ENCODE measurements around the gene FAF1. TPM values are rescaled to one million over a fixed set of nuclear protein-coding genes. Genes with fewer than 3 reads are reported as not detected.
"Not testable (repeated sequence)": the region's sequence is repeated elsewhere in the genome, so short reads cannot be mapped to it uniquely, and the experiment has no call there.

The FAF1 gene
- total and polyA plus RNA-seq, 4 donors: 8.6 to 45.0 (median 18.2) TPM

DNA sequence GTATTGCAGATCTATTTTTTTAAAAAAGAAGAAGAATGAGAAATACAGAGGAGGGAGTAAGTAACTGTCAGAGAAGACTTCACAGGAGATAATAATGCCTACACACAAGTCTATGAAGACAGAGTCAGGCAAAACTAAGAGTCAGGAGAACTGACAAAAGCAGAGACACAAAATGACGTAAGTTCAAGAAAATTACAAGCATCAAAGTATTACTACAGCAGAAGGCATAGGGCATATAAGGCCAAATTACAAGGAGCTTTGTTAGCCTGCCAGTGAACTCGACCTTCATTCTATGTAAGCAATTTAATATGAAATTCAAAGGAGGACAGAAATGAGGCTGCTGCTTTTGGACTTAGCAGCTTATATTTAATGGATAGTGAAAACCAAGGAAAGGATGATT lies 23.7 kb downstream of the FAF1 start:
- WGBS: 90% methylated on average over 2 of the region's 2 CpGs
- TF ChIP-seq YY1 (IDR thresholded peaks at IDR 0.05): no peak
- TF ChIP-seq RXRA (IDR thresholded peaks at IDR 0.05): no peak
- TF ChIP-seq, protein P1, sequence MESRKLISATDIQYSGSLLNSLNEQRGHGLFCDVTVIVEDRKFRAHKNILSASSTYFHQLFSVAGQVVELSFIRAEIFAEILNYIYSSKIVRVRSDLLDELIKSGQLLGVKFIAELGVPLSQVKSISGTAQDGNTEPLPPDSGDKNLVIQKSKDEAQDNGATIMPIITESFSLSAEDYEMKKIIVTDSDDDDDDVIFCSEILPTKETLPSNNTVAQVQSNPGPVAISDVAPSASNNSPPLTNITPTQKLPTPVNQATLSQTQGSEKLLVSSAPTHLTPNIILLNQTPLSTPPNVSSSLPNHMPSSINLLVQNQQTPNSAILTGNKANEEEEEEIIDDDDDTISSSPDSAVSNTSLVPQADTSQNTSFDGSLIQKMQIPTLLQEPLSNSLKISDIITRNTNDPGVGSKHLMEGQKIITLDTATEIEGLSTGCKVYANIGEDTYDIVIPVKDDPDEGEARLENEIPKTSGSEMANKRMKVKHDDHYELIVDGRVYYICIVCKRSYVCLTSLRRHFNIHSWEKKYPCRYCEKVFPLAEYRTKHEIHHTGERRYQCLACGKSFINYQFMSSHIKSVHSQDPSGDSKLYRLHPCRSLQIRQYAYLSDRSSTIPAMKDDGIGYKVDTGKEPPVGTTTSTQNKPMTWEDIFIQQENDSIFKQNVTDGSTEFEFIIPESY (IDR thresholded peaks at IDR 0.05): no peak
- TF ChIP-seq HNF4G (IDR thresholded peaks at IDR 0.05): no peak
- TF ChIP-seq, protein P2, sequence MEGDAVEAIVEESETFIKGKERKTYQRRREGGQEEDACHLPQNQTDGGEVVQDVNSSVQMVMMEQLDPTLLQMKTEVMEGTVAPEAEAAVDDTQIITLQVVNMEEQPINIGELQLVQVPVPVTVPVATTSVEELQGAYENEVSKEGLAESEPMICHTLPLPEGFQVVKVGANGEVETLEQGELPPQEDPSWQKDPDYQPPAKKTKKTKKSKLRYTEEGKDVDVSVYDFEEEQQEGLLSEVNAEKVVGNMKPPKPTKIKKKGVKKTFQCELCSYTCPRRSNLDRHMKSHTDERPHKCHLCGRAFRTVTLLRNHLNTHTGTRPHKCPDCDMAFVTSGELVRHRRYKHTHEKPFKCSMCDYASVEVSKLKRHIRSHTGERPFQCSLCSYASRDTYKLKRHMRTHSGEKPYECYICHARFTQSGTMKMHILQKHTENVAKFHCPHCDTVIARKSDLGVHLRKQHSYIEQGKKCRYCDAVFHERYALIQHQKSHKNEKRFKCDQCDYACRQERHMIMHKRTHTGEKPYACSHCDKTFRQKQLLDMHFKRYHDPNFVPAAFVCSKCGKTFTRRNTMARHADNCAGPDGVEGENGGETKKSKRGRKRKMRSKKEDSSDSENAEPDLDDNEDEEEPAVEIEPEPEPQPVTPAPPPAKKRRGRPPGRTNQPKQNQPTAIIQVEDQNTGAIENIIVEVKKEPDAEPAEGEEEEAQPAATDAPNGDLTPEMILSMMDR (IDR thresholded peaks at IDR 0.05; ENCODE audit: low read depth, low read length, missing input control): no peak
- TF ChIP-seq FOXA2 (IDR thresholded peaks at IDR 0.05): no peak
- Histone ChIP-seq H3K9ac (ENCODE audit: low read depth in 1 of 2, low read length in 2 of 2) (no peak overlapping the region), H3K4me3 (ENCODE audit: low read depth in 1 of 3, low read length in 3 of 3) (no peak overlapping the region), H3K4me1 (ENCODE audit: control insufficient read depth in 4 of 4, insufficient read depth in 4 of 4, low read length in 3 of 4) (peaks cover 0 to 6% (median 5%) of the 10 kb centered on the region in 4 donors), H3K27ac (ENCODE audit: low read depth in 1 of 2, low read length in 2 of 2) (no peak overlapping the region), H3K27me3 (ENCODE audit: control insufficient read depth in 4 of 4, insufficient read depth in 4 of 4, low read length in 3 of 4) (no peaks in the 10 kb centered on the region), H3K36me3 (ENCODE audit: control insufficient read depth in 4 of 4, insufficient read depth in 3 of 4, low read depth in 1 of 4, low read length in 3 of 4) (no peaks in the 10 kb centered on the region), H3K9me3 (ENCODE audit: control insufficient read depth in 4 of 4, low read length in 3 of 4) (no peaks in the 10 kb centered on the region)
- no peak for DNase-seq (ENCODE audit: low spot score)

DNA sequence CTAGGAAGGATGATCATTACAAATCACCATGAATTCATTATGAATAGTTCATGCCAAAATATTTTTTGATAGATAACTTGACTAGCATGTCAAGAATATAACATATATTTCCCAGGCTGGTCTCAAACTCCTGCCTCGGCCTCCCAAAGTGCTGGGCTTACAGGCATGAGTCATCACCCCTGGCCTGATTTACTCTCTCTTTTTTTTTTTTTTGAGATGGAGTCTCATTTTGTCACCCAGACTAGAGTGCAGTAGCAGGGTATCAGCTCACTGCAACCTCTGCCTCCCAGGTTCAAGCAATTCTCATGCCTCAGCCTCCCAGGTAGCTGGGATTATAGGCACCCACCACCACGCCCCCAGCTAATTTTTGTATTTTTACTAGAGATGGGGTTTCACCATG lies 24.8 kb downstream of the FAF1 start:
- not testable (repeated sequence) for H3K27me3 ChIP-seq (ENCODE audit: control insufficient read depth in 4 of 4, insufficient read depth in 4 of 4, low read length in 3 of 4)
- 97% methylated on average over 2 of the region's 2 CpGs for WGBS

DNA sequence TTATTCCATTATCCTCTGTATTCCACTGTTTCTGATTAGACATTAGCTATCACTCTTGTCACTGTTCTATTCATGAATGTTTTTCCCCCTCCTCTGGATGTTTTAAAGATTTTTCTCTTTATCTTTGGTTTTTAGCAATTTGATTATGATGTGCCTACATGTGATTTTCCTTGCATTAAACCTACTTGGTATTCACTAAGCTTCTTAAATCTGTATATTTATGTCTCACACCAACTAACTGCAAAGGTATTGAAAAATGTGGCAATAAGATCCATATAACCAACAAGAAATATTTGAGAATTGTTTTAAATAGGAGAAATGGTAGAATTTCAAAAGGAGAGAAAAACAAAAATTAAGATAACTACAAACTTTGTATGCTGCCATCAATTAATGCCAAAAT lies 25.2 kb downstream of the FAF1 start:
- Histone ChIP-seq H3K4me1 (ENCODE audit: control insufficient read depth in 4 of 4, insufficient read depth in 4 of 4, low read length in 3 of 4) (peaks cover 0 to 6% (median 5%) of the 10 kb centered on the region in 4 donors), H3K36me3 (ENCODE audit: control insufficient read depth in 4 of 4, insufficient read depth in 3 of 4, low read depth in 1 of 4, low read length in 3 of 4) (no peaks in the 10 kb centered on the region), H3K9me3 (ENCODE audit: control insufficient read depth in 4 of 4, low read length in 3 of 4) (no peaks in the 10 kb centered on the region), H3K27me3 (ENCODE audit: control insufficient read depth in 4 of 4, insufficient read depth in 4 of 4, low read length in 3 of 4) (no peaks in the 10 kb centered on the region), H3K9ac (ENCODE audit: low read depth in 1 of 2, low read length in 2 of 2) (no peak overlapping the region), H3K4me3 (ENCODE audit: low read depth in 1 of 3, low read length in 3 of 3) (no peak overlapping the region), H3K27ac (ENCODE audit: low read depth in 1 of 2, low read length in 2 of 2) (no peak overlapping the region)
- no peak for DNase-seq (ENCODE audit: low spot score)
- TF ChIP-seq, protein P2 (IDR thresholded peaks at IDR 0.05; ENCODE audit: low read depth, low read length, missing input control): no peak
- TF ChIP-seq FOXA2 (IDR thresholded peaks at IDR 0.05) (no peak), EGR1 (IDR thresholded peaks at IDR 0.05; ENCODE audit: low read depth in 2 of 2) (no peak), HNF4G (IDR thresholded peaks at IDR 0.05) (no peak), HNF4A (conservative IDR thresholded peaks at IDR 0.05) (no peak), JUND (IDR thresholded peaks at IDR 0.05) (no peak), SP1 (IDR thresholded peaks at IDR 0.05) (no peak), RXRA (IDR thresholded peaks at IDR 0.05) (no peak), YY1 (IDR thresholded peaks at IDR 0.05) (no peak), GABPA (IDR thresholded peaks at IDR 0.05 in 1 of 2, conservative IDR thresholded peaks at IDR 0.05 in 1 of 2) (no peak), TAF1 (conservative IDR thresholded peaks at IDR 0.05) (no peak)
- TF ChIP-seq, protein P3, sequence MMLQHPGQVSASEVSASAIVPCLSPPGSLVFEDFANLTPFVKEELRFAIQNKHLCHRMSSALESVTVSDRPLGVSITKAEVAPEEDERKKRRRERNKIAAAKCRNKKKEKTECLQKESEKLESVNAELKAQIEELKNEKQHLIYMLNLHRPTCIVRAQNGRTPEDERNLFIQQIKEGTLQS (IDR thresholded peaks at IDR 0.05): no peak
- TF ChIP-seq, protein P1 (IDR thresholded peaks at IDR 0.05): no peak
- TF ChIP-seq, protein P4, sequence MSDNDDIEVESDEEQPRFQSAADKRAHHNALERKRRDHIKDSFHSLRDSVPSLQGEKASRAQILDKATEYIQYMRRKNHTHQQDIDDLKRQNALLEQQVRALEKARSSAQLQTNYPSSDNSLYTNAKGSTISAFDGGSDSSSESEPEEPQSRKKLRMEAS (IDR thresholded peaks at IDR 0.05): no peak
- TF ChIP-seq, protein P5, sequence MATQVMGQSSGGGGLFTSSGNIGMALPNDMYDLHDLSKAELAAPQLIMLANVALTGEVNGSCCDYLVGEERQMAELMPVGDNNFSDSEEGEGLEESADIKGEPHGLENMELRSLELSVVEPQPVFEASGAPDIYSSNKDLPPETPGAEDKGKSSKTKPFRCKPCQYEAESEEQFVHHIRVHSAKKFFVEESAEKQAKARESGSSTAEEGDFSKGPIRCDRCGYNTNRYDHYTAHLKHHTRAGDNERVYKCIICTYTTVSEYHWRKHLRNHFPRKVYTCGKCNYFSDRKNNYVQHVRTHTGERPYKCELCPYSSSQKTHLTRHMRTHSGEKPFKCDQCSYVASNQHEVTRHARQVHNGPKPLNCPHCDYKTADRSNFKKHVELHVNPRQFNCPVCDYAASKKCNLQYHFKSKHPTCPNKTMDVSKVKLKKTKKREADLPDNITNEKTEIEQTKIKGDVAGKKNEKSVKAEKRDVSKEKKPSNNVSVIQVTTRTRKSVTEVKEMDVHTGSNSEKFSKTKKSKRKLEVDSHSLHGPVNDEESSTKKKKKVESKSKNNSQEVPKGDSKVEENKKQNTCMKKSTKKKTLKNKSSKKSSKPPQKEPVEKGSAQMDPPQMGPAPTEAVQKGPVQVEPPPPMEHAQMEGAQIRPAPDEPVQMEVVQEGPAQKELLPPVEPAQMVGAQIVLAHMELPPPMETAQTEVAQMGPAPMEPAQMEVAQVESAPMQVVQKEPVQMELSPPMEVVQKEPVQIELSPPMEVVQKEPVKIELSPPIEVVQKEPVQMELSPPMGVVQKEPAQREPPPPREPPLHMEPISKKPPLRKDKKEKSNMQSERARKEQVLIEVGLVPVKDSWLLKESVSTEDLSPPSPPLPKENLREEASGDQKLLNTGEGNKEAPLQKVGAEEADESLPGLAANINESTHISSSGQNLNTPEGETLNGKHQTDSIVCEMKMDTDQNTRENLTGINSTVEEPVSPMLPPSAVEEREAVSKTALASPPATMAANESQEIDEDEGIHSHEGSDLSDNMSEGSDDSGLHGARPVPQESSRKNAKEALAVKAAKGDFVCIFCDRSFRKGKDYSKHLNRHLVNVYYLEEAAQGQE (IDR thresholded peaks at IDR 0.05): no peak

More for the DNA sequence above, 24.8 kb downstream of the FAF1 start:
- H3K9me3 ChIP-seq (ENCODE audit: control insufficient read depth in 4 of 4, low read length in 3 of 4); H3K4me1 ChIP-seq (ENCODE audit: control insufficient read depth in 4 of 4, insufficient read depth in 4 of 4, low read length in 3 of 4); H3K27ac ChIP-seq (ENCODE audit: low read depth in 1 of 2, low read length in 2 of 2); DNase-seq (ENCODE audit: low spot score); H3K36me3 ChIP-seq (ENCODE audit: control insufficient read depth in 4 of 4, insufficient read depth in 3 of 4, low read depth in 1 of 4, low read length in 3 of 4); H3K9ac ChIP-seq (ENCODE audit: low read depth in 1 of 2, low read length in 2 of 2); H3K4me3 ChIP-seq (ENCODE audit: low read depth in 1 of 3, low read length in 3 of 3): not testable (repeated sequence)

All from liver (tissue), 9 donors.